ENCODE measurements around the gene C5orf47. TPM values are rescaled to one million over a fixed set of nuclear protein-coding genes. Genes with fewer than 3 reads are reported as not detected.

The C5orf47 gene
- total and polyA plus RNA-seq, 10 of the 15 experiments (the other 5 are each of a cell fraction or from before 2014, with no cell fraction given): 0.04 TPM; not detected in 9

- DNase-seq (ENCODE audit: low read depth, low spot score) (no peak), FAIRE-seq (no peak), ATAC-seq (no peak)
- ChIA-PET SMC1A (ENCODE audit: uncharacterized antibody, unreplicated experiment) (interaction anchor here (1.0 to 8.5 kb wide), 4 partner anchors 30 to 347 kb away, joined by 3 to 171 read pairs (median 3); partner anchors contain the start of gene BOD1), POLR2A (no interaction called here), RAD21 (ENCODE audit: unreplicated experiment) (no interaction called here), CTCF (interaction anchor here (1.2 to 1.3 kb wide), 4 partner anchors 13 to 350 kb away, joined by 3 to 4 read pairs (median 3); no protein-coding TSS in a partner anchor)
- Histone ChIP-seq H3K4me1 (ENCODE audit: control insufficient read depth, insufficient read depth, low read length) (peaks cover 5% of the 10 kb centered on the region), H3K36me3 (ENCODE audit: control insufficient read depth in 2 of 2, insufficient read depth in 2 of 2, low read length in 1 of 2) (no peaks in the 10 kb centered on the region), H2AFZ (ENCODE audit: control insufficient read depth, low read depth, low read length) (no peak overlapping the region), H3K9ac (ENCODE audit: control insufficient read depth, insufficient read depth, low read length) (no peak overlapping the region), H4K20me1 (ENCODE audit: control insufficient read depth, insufficient read depth) (no peaks in the 10 kb centered on the region), H3K27ac (ENCODE audit: control insufficient read depth, insufficient read depth) (no peak overlapping the region), H3K4me3 (no peak overlapping the region), H3K79me2 (ENCODE audit: control insufficient read depth, insufficient read depth, low read length) (no peaks in the 10 kb centered on the region), H3K27me3 (replicated peaks in 1 of 2; ENCODE audit: control insufficient read depth in 2 of 2, insufficient read depth in 2 of 2, low read length in 1 of 2) (no peaks in the 10 kb centered on the region), H3K4me2 (ENCODE audit: control insufficient read depth, insufficient read depth) (no peak overlapping the region), H3K9me3 (replicated peaks; ENCODE audit: control insufficient read depth, insufficient read depth, low read length) (no peaks in the 10 kb centered on the region)
- intact Hi-C loops (cut with micrococcal nuclease; ENCODE audit: unreplicated experiment) (no loop called here), in situ Hi-C loops (cut with MboI) (loop anchor here (5.0 kb wide), 1 partner anchor 346 kb away; no protein-coding TSS in a partner anchor)
- no TSS peak for BruUV-seq (replicated peaks)
- 69% methylated on average over 9 of the region's 9 CpGs for WGBS (ENCODE audit: insufficient coverage, insufficient replicate concordance, low lambda C conversion rate, missing lambda C conversion rate)
- no peak for TF ChIP-seq IRF4 (IDR thresholded peaks at IDR 0.05; ENCODE audit: low read depth, low read length)
Measured at GRCh38 chr5:173968154-173968797, 20.7 kb upstream of the C5orf47 start.

- FAIRE-seq (no peak), ATAC-seq (no peak), DNase-seq (ENCODE audit: low read depth, low spot score) (no peak)
- CTCF ChIA-PET: interaction anchor here (0.8 to 6.8 kb wide), 4 partner anchors 12 to 347 kb away, joined by 3 to 242 read pairs (median 3); partner anchors contain the start of gene BOD1
- H3K27ac ChIP-seq (ENCODE audit: control insufficient read depth, insufficient read depth): no peak overlapping the region
- H3K9me3 ChIP-seq (replicated peaks; ENCODE audit: control insufficient read depth, insufficient read depth, low read length): no peaks in the 10 kb centered on the region
- RAD21 ChIA-PET (ENCODE audit: unreplicated experiment): interaction anchor here (1.2 kb wide), 1 partner anchor 343 kb away, joined by 4 read pairs; no protein-coding TSS in a partner anchor
- H3K27me3 ChIP-seq (replicated peaks in 1 of 2; ENCODE audit: control insufficient read depth in 2 of 2, insufficient read depth in 2 of 2, low read length in 1 of 2): no peaks in the 10 kb centered on the region
- 80% methylated on average over 12 of the region's 12 CpGs for WGBS (ENCODE audit: insufficient coverage, insufficient replicate concordance, low lambda C conversion rate, missing lambda C conversion rate)
- no peaks in the 10 kb centered on the region for H4K20me1 ChIP-seq (ENCODE audit: control insufficient read depth, insufficient read depth)
- no peak overlapping the region for H2AFZ ChIP-seq (ENCODE audit: control insufficient read depth, low read depth, low read length)
- SMC1A ChIA-PET (ENCODE audit: uncharacterized antibody, unreplicated experiment): interaction anchor here (8.5 kb wide), 1 partner anchor 349 kb away, joined by 171 read pairs; the partner anchor contains the start of gene BOD1
- no peak overlapping the region for H3K4me3 ChIP-seq
- no peak overlapping the region for H3K9ac ChIP-seq (ENCODE audit: control insufficient read depth, insufficient read depth, low read length)
- no peaks in the 10 kb centered on the region for H3K36me3 ChIP-seq (ENCODE audit: control insufficient read depth in 2 of 2, insufficient read depth in 2 of 2, low read length in 1 of 2)
- in situ Hi-C loops (cut with MboI): loop anchor here (5.0 kb wide), 1 partner anchor 347 kb away; no protein-coding TSS in a partner anchor
- BruUV-seq (replicated peaks): no TSS peak
- intact Hi-C loops (cut with micrococcal nuclease; ENCODE audit: unreplicated experiment): loop anchor here (5.0 to 10.0 kb wide), 4 partner anchors 147 to 675 kb away; no protein-coding TSS in a partner anchor
- H3K4me1 ChIP-seq (ENCODE audit: control insufficient read depth, insufficient read depth, low read length): peaks cover 12% of the 10 kb centered on the region
- H3K79me2 ChIP-seq (ENCODE audit: control insufficient read depth, insufficient read depth, low read length): no peaks in the 10 kb centered on the region
- H3K4me2 ChIP-seq (ENCODE audit: control insufficient read depth, insufficient read depth): no peak overlapping the region
- POLR2A ChIA-PET: no interaction called here
- TF ChIP-seq SREBF2 (IDR thresholded peaks at IDR 0.05; ENCODE audit: low read length) (no peak), NFXL1 (IDR thresholded peaks at IDR 0.05; ENCODE audit: borderline replicate concordance) (no peak), PRDM15 (CRISPR knock-in tag; IDR thresholded peaks at IDR 0.05) (no peak), SMAD5 (IDR thresholded peaks at IDR 0.05; ENCODE audit: low read depth) (no peak), NFIC (IDR thresholded peaks at IDR 0.05; ENCODE audit: low read depth, low read length) (no peak), EZH2 (IDR thresholded peaks at IDR 0.05; ENCODE audit: borderline replicate concordance, control insufficient read depth, low read depth, low read length) (no peak), PML (IDR thresholded peaks at IDR 0.05; ENCODE audit: low read length) (no peak), MEF2A (IDR thresholded peaks at IDR 0.05; ENCODE audit: insufficient read depth, low read depth, low read length) (no peak), RELA (IDR thresholded peaks at IDR 0.05; ENCODE audit: borderline replicate concordance, partially characterized antibody) (no peak)
Measured at GRCh38 chr5:173969167-173970049, 19.6 kb upstream of the C5orf47 start.

Data from GM12878 (cell line).